Activated CD8-positive, alpha-beta T cell treated with anti-CD3 and anti-CD28 coated beads, Interleukin-2, amount 10 ng/mL, durations not matched to agents 7 days and 5 days (primary cell): ENCODE results near the gene TSPOAP1. TPM values are rescaled to one million over a fixed set of nuclear protein-coding genes. Genes with fewer than 3 reads are reported as not detected.

Source experiments
- ATAC-seq: fragments of 150-1000 bp; cut with Tn5 transposase; one replicate; pipeline ENCODE4 v1.10.0; 2021; ENCODE audit warnings: moderate library complexity
- CTCF ChIA-PET: fragments of 350-600 bp; sonication (Branson Sonifier 250); formaldehyde crosslinking; loops from one replicate; lab custom pipeline; 2021; ENCODE audit warnings: antibody characterized with exemption; lab: Charles Lee
- POLR2A ChIA-PET: fragments of 350-600 bp; sonication (Branson Sonifier 250); formaldehyde crosslinking; loops from one replicate; lab custom pipeline; 2021; ENCODE audit warnings: antibody characterized with exemption; lab: Charles Lee
- DNase-seq: peaks from one replicate; pipeline ENCODE4 v3.0.0-alpha.2; 2020
- H3K27ac Mint-ChIP-seq: one replicate; pipeline ENCODE4 v1.8.0; 2021; ENCODE audit warnings: mild to moderate bottlenecking, mixed read lengths
- H3K27me3 Mint-ChIP-seq: one replicate; pipeline ENCODE4 v1.8.0; 2021; ENCODE audit warnings: low read depth, mixed read lengths
- H3K36me3 Mint-ChIP-seq: one replicate; pipeline ENCODE4 v1.8.0; 2021; ENCODE audit warnings: low read depth, mixed read lengths
- H3K4me1 Mint-ChIP-seq: one replicate; pipeline ENCODE4 v1.8.0; 2021; ENCODE audit warnings: low read depth, mixed read lengths
- H3K4me3 Mint-ChIP-seq: one replicate; pipeline ENCODE4 v1.8.0; 2021; ENCODE audit warnings: mild to moderate bottlenecking, mixed read lengths
- H3K9me3 Mint-ChIP-seq: one replicate; pipeline ENCODE4 v1.8.0; 2022; ENCODE audit warnings: mixed read lengths; ENCODE audit not compliant: insufficient read depth
- total RNA-seq, 2 experiments: library from RNA; stranded (reverse); gene quantifications; one replicate each; pipeline ENCODE4 v1.2.3, GENCODE V29; 2021

The TSPOAP1 gene
- total RNA-seq, 2 experiments from 2014 or later: 45.8 to 51.5 TPM

DNA sequence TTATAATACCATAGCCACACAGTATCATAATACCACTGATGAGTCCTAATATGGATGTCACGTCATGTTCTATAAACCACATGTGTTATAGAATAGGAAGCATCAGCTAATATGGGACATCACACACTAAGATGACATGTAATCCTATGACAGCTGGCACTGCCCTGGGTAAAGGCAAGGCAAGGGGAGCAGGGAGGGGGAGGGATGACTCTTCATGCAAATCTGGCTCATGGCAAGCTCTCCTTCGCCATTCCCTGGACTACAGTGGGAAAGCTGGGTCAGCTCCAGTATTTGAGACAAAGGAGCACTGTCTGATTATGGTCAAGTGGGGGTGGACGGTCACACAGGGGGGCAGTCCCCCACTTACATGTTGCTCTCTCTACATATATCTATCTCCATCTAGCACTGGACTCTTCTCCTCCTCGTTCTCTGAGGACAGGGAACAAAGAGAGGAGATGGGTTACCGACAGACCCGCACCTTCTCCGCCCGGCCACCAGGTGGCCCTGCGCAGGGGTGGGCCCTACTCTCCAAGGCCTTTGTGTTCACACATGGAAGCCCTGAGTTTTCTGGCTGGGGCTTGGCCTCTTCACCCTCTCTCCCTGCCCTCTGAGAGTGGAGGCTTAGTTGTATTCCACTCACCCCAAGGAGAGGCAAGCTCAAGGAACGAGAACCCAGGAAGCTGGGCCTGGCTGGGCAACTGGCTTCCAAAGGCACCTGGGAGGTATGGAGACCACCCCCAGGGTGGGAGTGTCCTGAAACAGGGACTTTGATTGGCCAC is 24.4 kb downstream of the TSPOAP1 start:
- peaks cover 6% of the 10 kb centered on the region for H3K36me3 Mint-ChIP-seq
- H3K27me3 Mint-ChIP-seq: peaks cover 8% of the 10 kb centered on the region
- H3K4me1 Mint-ChIP-seq: peaks cover 3% of the 10 kb centered on the region
- ATAC-seq (peak; percentile 73), DNase-seq (peak; percentile 74)
- no peaks in the 10 kb centered on the region for H3K9me3 Mint-ChIP-seq
- ChIA-PET POLR2A (interaction anchor here (0.6 to 1.9 kb wide), 10 partner anchors 12 to 311 kb away, joined by 3 to 6 read pairs (median 4); partner anchors contain the start of genes SUPT4H1 and TSPOAP1), CTCF (interaction anchor here (0.6 to 3.6 kb wide), 32 partner anchors 8 to 182 kb away, joined by 3 to 39 read pairs (median 4); partner anchors contain the start of genes RNF43 and SUPT4H1)
- H3K27ac Mint-ChIP-seq: no peak overlapping the region
- no peak overlapping the region for H3K4me3 Mint-ChIP-seq

DNA sequence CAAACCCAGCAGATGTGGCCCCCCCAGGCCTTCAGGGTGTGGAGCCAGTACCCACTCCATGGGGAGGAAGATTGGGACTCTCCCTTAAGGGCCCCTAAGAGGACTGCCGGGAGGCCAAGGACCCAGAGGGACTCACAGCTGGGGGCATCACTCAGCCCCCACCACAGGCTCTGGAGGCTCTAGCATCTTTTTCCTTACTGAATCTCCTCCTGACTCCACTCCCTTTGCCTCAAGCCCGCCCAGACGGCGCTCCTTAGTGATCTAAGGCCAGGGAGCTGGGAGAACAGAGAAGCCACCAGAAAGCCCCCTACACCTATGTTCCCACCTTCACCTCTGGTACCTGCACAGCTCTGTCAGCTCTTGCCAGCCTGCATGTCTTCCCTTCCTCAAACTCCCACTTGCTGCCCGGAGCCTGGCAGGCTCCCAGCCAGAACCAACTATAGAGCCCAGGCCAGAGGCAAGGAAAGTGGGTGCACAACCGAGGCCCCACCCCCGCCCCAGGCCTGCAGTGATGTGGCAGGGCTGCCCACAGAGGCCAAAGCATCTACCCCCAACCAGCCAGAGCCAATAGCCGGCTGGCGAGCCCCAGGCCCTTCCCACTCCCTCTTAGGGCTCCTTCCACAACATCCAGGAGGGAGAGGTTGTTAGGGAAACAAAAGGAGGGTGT is 25.5 kb downstream of the TSPOAP1 start:
- no peak overlapping the region for H3K27ac Mint-ChIP-seq
- ATAC-seq: no peak
- ChIA-PET POLR2A (interaction anchor here (1.0 to 1.9 kb wide), 4 partner anchors 9 to 49 kb away, joined by 3 to 5 read pairs (median 4); partner anchors contain the start of gene SUPT4H1), CTCF (interaction anchor here (0.8 to 3.6 kb wide), 12 partner anchors 14 to 144 kb away, joined by 3 to 39 read pairs (median 8); partner anchors contain the start of gene RNF43)
- no peak overlapping the region for H3K4me3 Mint-ChIP-seq
- peak; percentile 13 for DNase-seq
- no peaks in the 10 kb centered on the region for H3K9me3 Mint-ChIP-seq
- peaks cover 3% of the 10 kb centered on the region for H3K4me1 Mint-ChIP-seq
- peaks cover 6% of the 10 kb centered on the region for H3K36me3 Mint-ChIP-seq
- peaks cover 12% of the 10 kb centered on the region for H3K27me3 Mint-ChIP-seq

- H3K4me1 Mint-ChIP-seq: peaks cover 3% of the 10 kb centered on the region
- peaks cover 4% of the 10 kb centered on the region for H3K36me3 Mint-ChIP-seq
- ATAC-seq: no peak
- POLR2A ChIA-PET: interaction anchor here (0.6 to 1.9 kb wide), 4 partner anchors 10 to 34 kb away, joined by 3 to 5 read pairs (median 3); no protein-coding TSS in a partner anchor
- no peaks in the 10 kb centered on the region for H3K9me3 Mint-ChIP-seq
- H3K27me3 Mint-ChIP-seq: peaks cover 14% of the 10 kb centered on the region
- no peak overlapping the region for H3K27ac Mint-ChIP-seq
- CTCF ChIA-PET: interaction anchor here (1.3 to 1.6 kb wide), 3 partner anchors 15 to 146 kb away, joined by 3 to 7 read pairs (median 4); partner anchors contain the start of gene RNF43
- H3K4me3 Mint-ChIP-seq: no peak overlapping the region
- peak; percentile 10 for DNase-seq
These were observed 26.2 kb downstream of the TSPOAP1 start for GRCh38 chr17:58302171-58302918.

DNA sequence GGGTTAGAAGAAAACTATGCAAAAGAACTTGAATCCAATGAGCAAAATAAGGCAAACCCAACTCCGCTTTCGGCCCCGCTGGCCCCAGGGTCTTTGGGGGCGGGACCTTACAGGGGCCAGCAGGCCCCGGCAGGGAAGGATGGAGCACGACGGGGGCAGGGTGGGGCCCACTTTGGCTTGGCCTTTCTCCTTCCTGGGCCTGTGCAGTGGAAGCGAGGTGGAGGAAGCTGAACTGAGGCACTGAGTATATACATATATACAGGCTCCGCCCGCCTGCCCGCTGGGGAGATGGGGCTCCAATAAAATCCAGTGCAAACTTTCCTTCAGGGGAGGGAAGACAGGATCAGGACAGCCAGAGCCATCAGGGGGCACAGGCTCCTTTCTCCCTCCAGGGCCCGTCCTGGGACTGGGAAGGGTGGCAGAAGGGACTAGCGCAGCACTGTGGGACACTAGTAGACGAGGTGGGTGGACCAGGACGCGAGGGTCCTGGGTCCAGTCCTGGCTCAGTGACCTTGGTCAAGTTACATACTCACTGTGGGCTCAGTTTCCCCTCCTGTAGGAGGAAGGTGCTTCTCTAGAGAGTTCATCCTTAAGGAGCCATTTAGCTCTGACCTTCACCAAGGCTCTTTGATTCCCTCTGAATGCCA is 27.0 kb downstream of the TSPOAP1 start:
- peak; percentile 18 for DNase-seq
- no peak for ATAC-seq
- POLR2A ChIA-PET: interaction anchor here (0.6 to 1.5 kb wide), 4 partner anchors 16 to 50 kb away, joined by 3 read pairs; partner anchors contain the start of gene SUPT4H1
- no peaks in the 10 kb centered on the region for H3K9me3 Mint-ChIP-seq
- H3K36me3 Mint-ChIP-seq: no peaks in the 10 kb centered on the region
- H3K27me3 Mint-ChIP-seq: peaks cover 14% of the 10 kb centered on the region
- CTCF ChIA-PET: interaction anchor here (1.3 to 1.6 kb wide), 3 partner anchors 16 to 146 kb away, joined by 3 to 7 read pairs (median 4); partner anchors contain the start of gene RNF43
- H3K4me1 Mint-ChIP-seq: peaks cover 3% of the 10 kb centered on the region
- H3K27ac Mint-ChIP-seq: no peak overlapping the region
- no peak overlapping the region for H3K4me3 Mint-ChIP-seq

- ChIA-PET CTCF (interaction anchor here (1.2 to 1.4 kb wide), 2 partner anchors 15 to 17 kb away, joined by 5 to 6 read pairs; no protein-coding TSS in a partner anchor), POLR2A (interaction anchor here (1.0 kb wide), 1 partner anchor 52 kb away, joined by 3 read pairs; the partner anchor contains the start of gene SUPT4H1)
- no peaks in the 10 kb centered on the region for H3K9me3 Mint-ChIP-seq
- peaks cover 19% of the 10 kb centered on the region for H3K27me3 Mint-ChIP-seq
- no peaks in the 10 kb centered on the region for H3K36me3 Mint-ChIP-seq
- peak; percentile 9 for DNase-seq
- H3K4me3 Mint-ChIP-seq: no peak overlapping the region
- H3K27ac Mint-ChIP-seq: no peak overlapping the region
- H3K4me1 Mint-ChIP-seq: peaks cover 3% of the 10 kb centered on the region
- ATAC-seq: no peak
These were observed 28.3 kb downstream of the TSPOAP1 start for GRCh38 chr17:58300336-58300735.

- H3K27me3 Mint-ChIP-seq: peaks cover 33% of the 10 kb centered on the region
- CTCF ChIA-PET: interaction anchor here (0.7 to 1.3 kb wide), 3 partner anchors 10 to 51 kb away, joined by 3 to 5 read pairs (median 3); no protein-coding TSS in a partner anchor
- H3K27ac Mint-ChIP-seq: no peak overlapping the region
- H3K36me3 Mint-ChIP-seq: no peaks in the 10 kb centered on the region
- no peaks in the 10 kb centered on the region for H3K9me3 Mint-ChIP-seq
- ATAC-seq (no peak), DNase-seq (no peak)
- POLR2A ChIA-PET: no interaction called here
- H3K4me3 Mint-ChIP-seq: no peak overlapping the region
- H3K4me1 Mint-ChIP-seq: no peaks in the 10 kb centered on the region
These were observed 34.6 kb downstream of the TSPOAP1 start for GRCh38 chr17:58294034-58294433.

DNA sequence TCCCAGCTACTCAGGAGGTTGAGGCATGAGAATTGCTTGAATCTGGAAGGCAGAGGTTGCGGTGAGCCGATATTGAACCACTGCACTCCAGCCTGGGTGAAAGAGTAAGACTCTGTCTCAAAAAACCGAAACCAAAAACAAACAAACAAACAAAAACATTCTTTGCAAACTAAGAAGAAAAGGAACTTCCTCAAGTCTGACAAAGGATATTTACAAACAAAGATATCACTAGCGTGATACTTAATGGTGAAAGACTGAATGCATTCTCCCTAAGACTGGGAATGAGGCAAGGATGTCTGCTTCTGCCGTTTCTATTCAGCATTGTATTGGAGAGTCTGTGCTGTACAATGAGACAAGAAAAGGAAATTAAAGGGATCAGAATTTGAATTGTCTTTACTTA is 37.3 kb downstream of the TSPOAP1 start:
- H3K9me3 Mint-ChIP-seq: no peaks in the 10 kb centered on the region
- no peak overlapping the region for H3K4me3 Mint-ChIP-seq
- POLR2A ChIA-PET: interaction anchor here (1.3 kb wide), 1 partner anchor 53 kb away, joined by 3 read pairs; no protein-coding TSS in a partner anchor
- H3K27ac Mint-ChIP-seq: no peak overlapping the region
- ATAC-seq (no peak), DNase-seq (no peak)
- no peaks in the 10 kb centered on the region for H3K4me1 Mint-ChIP-seq
- CTCF ChIA-PET: interaction anchor here (2.1 kb wide), 1 partner anchor 13 kb away, joined by 7 read pairs; no protein-coding TSS in a partner anchor
- no peaks in the 10 kb centered on the region for H3K36me3 Mint-ChIP-seq
- peaks cover 23% of the 10 kb centered on the region for H3K27me3 Mint-ChIP-seq

DNA sequence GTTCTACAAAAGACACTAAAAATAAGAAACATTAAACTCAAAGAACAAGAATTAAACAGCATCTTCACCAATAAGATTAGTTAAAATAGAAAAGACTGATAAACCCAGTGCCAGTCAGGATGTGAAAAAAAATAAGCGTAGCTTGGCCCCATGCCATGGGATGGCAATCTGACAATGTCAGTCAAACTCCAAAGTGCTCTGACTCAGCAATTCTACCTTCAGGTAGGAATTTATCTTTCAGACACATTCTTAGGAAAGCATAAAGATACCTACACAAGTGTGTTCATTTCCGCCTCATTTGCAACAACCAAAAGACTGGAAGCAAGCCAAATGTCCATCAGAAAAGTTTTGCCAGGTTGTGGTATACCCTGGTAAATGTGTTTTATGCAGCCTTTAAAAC is 38.7 kb downstream of the TSPOAP1 start:
- ChIA-PET CTCF (no interaction called here), POLR2A (no interaction called here)
- no peak overlapping the region for H3K4me3 Mint-ChIP-seq

GRCh38 chr17:58285422-58285810 is 43.2 kb downstream of the TSPOAP1 start:
- no peak overlapping the region for H3K4me3 Mint-ChIP-seq
- ATAC-seq (no peak), DNase-seq (no peak)
- H3K27me3 Mint-ChIP-seq: peaks cover 7% of the 10 kb centered on the region
- H3K36me3 Mint-ChIP-seq: no peaks in the 10 kb centered on the region
- no peak overlapping the region for H3K27ac Mint-ChIP-seq
- CTCF ChIA-PET: no interaction called here
- no peaks in the 10 kb centered on the region for H3K4me1 Mint-ChIP-seq
- POLR2A ChIA-PET: no interaction called here
- no peaks in the 10 kb centered on the region for H3K9me3 Mint-ChIP-seq

More for the DNA sequence above, 38.7 kb downstream of the TSPOAP1 start:
- no peak for DNase-seq
- no peak for ATAC-seq
- Mint-ChIP-seq H3K36me3 (no peaks in the 10 kb centered on the region), H3K27me3 (peaks cover 20% of the 10 kb centered on the region), H3K4me1 (no peaks in the 10 kb centered on the region), H3K27ac (no peak overlapping the region), H3K9me3 (no peaks in the 10 kb centered on the region)

GRCh38 chr17:58284613-58285421 is 43.8 kb downstream of the TSPOAP1 start:
- ChIA-PET POLR2A (interaction anchor here (1.2 kb wide), 1 partner anchor 347 kb away, joined by 3 read pairs; no protein-coding TSS in a partner anchor), CTCF (interaction anchor here (1.4 kb wide), 1 partner anchor 19 kb away, joined by 3 read pairs; no protein-coding TSS in a partner anchor)
- ATAC-seq (no peak), DNase-seq (peak; percentile 11)
- H3K4me3 Mint-ChIP-seq: no peak overlapping the region
- H3K4me1 Mint-ChIP-seq: peaks cover 2% of the 10 kb centered on the region
- no peak overlapping the region for H3K27ac Mint-ChIP-seq
- H3K36me3 Mint-ChIP-seq: no peaks in the 10 kb centered on the region
- no peaks in the 10 kb centered on the region for H3K9me3 Mint-ChIP-seq
- peaks cover 4% of the 10 kb centered on the region for H3K27me3 Mint-ChIP-seq
